SK-N-SH (cell line): ENCODE data around the gene C17orf67.

Experiments used
- CHD2 ChIP-seq: fragments of 150-350 bp; IDR thresholded peaks from 2 replicates; pipeline ENCODE4 v1.6.1; 2018; ENCODE audit warnings: low read length; ENCODE audit not compliant: partially characterized antibody
- EZH2phosphoT487 ChIP-seq: fragments of 200-600 bp; sonication (generic); IDR thresholded peaks from 2 replicates; pipeline ENCODE4 v1.6.1; 2017; ENCODE audit warnings: low read depth, mixed run types, mild to moderate bottlenecking, antibody characterized with exemption, moderate library complexity, borderline replicate concordance
- JUND ChIP-seq: IDR thresholded peaks from 2 replicates; pipeline ENCODE4 v1.4.0; 2012
- NRF1 ChIP-seq: IDR thresholded peaks from 2 replicates; pipeline ENCODE4 v1.6.1; 2012; ENCODE audit warnings: low read depth, mild to moderate bottlenecking, low read length
- RAD21 ChIP-seq: IDR thresholded peaks from 2 replicates; pipeline ENCODE4 v1.6.1; 2012; ENCODE audit warnings: mild to moderate bottlenecking, low read length
- TF ChIP-seq, protein P1 (sequence below): fragments of 200-600 bp; sonication (generic); IDR thresholded peaks from 2 replicates; pipeline ENCODE4 v1.6.1; 2017; ENCODE audit warnings: antibody characterized with exemption, mild to moderate bottlenecking, moderate library complexity

DNA sequence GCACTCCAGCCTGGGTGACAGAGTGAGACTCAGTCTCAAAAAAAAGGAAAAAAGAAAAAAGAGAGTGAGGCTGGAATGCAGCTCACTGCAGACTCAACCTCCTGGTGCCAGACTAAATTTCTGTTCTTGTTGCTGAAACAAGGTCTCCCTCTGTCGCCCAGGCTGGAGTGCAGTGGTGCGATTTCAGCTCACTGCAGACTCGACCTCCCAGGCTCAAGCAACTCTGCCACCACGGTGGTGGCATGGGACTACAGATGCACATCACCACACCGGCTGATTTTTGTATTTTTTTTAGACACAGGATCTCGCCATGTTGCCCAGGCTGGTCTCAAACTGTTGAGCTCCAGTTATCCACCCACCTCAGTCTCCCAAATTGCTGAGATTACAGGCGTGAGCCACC is 45.6 kb upstream of the C17orf67 start:
- TF ChIP-seq CHD2 (no peak), EZH2phosphoT487 (no peak), RAD21 (no peak), JUND (no peak), NRF1 (no peak)
- TF ChIP-seq, protein P1, sequence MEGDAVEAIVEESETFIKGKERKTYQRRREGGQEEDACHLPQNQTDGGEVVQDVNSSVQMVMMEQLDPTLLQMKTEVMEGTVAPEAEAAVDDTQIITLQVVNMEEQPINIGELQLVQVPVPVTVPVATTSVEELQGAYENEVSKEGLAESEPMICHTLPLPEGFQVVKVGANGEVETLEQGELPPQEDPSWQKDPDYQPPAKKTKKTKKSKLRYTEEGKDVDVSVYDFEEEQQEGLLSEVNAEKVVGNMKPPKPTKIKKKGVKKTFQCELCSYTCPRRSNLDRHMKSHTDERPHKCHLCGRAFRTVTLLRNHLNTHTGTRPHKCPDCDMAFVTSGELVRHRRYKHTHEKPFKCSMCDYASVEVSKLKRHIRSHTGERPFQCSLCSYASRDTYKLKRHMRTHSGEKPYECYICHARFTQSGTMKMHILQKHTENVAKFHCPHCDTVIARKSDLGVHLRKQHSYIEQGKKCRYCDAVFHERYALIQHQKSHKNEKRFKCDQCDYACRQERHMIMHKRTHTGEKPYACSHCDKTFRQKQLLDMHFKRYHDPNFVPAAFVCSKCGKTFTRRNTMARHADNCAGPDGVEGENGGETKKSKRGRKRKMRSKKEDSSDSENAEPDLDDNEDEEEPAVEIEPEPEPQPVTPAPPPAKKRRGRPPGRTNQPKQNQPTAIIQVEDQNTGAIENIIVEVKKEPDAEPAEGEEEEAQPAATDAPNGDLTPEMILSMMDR = no peak
